ENCODE measurements around the gene CTNNA3.

CTNNA3 gene

DNA sequence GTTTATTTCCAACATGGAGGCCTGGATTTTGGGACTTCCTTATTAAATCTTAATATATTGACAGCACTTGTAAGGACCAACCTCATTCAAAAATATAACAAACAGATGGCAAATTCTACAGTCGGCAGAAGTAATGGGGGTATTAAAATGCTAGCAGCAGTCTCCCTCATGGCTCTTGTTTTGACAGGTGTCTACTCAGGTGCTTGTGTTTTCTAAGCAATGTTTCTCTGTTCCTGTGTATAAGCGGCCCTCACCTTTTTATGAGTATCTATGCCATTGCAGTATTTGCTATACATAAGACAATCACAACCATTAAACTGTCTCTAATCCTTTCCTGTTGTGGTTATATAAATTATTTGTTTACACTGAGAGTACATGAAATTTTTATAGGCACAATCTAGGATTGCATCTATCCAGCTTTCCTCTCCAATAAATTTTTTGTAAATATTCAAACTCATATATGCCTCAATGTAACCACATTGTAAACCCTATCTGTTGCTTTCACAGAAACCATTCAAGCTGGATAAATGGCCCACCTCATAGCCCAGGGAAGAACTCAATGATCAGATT lies 835.5 kb downstream of the CTNNA3 start:
- Histone ChIP-seq H3K4me2 (ENCODE audit: low read depth, low read length, poor library complexity, severe bottlenecking) (no peak overlapping the region), H3K9ac (ENCODE audit: low read length) (no peak overlapping the region), H3K36me3 (ENCODE audit: low read length) (no peaks in the 10 kb centered on the region), H3K9me3 (ENCODE audit: insufficient read depth, low read length) (no peaks in the 10 kb centered on the region), H2AFZ (ENCODE audit: low read depth, low read length, severe bottlenecking) (no peak overlapping the region), H3K4me3 (ENCODE audit: insufficient read depth, low read length, poor library complexity, severe bottlenecking) (no peak overlapping the region), H4K20me1 (ENCODE audit: low read depth, low read length) (no peaks in the 10 kb centered on the region), H3K79me2 (ENCODE audit: insufficient read depth, low read length) (no peaks in the 10 kb centered on the region), H3K27me3 (ENCODE audit: low read length) (no peaks in the 10 kb centered on the region), H3F3A (ENCODE audit: insufficient read depth) (no peaks in the 10 kb centered on the region), H3K27ac (ENCODE audit: low read depth, low read length) (no peak overlapping the region), H3K9me2 (replicated peaks; ENCODE audit: insufficient read depth, low read length) (no peaks in the 10 kb centered on the region)
- TF ChIP-seq EZH2phosphoT487 (conservative IDR thresholded peaks at IDR 0.05; ENCODE audit: low read length), result no peak
- TF ChIP-seq, protein P1, sequence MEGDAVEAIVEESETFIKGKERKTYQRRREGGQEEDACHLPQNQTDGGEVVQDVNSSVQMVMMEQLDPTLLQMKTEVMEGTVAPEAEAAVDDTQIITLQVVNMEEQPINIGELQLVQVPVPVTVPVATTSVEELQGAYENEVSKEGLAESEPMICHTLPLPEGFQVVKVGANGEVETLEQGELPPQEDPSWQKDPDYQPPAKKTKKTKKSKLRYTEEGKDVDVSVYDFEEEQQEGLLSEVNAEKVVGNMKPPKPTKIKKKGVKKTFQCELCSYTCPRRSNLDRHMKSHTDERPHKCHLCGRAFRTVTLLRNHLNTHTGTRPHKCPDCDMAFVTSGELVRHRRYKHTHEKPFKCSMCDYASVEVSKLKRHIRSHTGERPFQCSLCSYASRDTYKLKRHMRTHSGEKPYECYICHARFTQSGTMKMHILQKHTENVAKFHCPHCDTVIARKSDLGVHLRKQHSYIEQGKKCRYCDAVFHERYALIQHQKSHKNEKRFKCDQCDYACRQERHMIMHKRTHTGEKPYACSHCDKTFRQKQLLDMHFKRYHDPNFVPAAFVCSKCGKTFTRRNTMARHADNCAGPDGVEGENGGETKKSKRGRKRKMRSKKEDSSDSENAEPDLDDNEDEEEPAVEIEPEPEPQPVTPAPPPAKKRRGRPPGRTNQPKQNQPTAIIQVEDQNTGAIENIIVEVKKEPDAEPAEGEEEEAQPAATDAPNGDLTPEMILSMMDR (IDR thresholded peaks at IDR 0.05; ENCODE audit: insufficient read depth, low read length, poor library complexity, severe bottlenecking), result no peak

DNA sequence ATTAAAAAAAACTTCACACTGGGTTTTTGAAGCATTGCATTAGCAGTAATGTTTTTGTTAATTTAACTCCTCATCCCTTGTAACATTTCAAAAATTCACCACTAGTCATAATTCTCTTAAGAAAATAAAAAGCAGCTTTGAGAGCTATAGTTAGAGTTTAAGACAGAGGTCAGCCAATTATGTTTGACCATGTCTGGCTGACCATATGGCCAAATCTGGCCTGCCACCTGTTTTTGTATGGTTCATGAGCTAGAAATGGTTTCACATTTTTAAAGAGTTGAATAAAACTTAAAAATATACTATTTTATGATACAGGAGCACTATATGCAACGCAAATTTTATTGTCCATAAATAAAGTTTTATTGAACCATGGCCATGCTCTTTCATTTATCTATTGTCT lies 843.2 kb downstream of the CTNNA3 start:
- H3K36me3 ChIP-seq (ENCODE audit: low read length), result no peaks in the 10 kb centered on the region
- no peak for TF ChIP-seq EZH2phosphoT487 (conservative IDR thresholded peaks at IDR 0.05; ENCODE audit: low read length)
- TF ChIP-seq, protein P1 (IDR thresholded peaks at IDR 0.05; ENCODE audit: insufficient read depth, low read length, poor library complexity, severe bottlenecking), result no peak
- H3F3A ChIP-seq (ENCODE audit: insufficient read depth), result no peaks in the 10 kb centered on the region

DNA sequence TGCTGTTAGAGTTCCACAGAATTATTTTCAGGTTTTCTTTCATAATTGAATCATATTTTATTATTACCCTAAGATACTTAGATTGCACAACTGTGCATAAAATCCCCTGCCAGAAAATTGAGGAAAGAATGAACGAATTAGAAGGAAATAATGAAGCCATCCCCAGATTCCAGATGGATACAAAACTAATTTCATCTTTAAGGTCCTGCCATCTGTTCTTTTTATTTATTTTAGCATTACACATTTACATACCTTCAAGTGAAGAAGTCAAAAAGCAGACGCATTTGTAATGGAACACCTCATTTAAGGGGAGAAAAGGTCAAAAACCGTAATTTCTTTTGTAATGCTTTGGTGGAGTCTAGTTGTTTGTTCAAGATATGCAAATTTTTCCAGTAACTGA lies 847.1 kb downstream of the CTNNA3 start:
- Histone ChIP-seq H3K9me2 (replicated peaks; ENCODE audit: insufficient read depth, low read length) (no peaks in the 10 kb centered on the region), H3K9ac (ENCODE audit: low read length) (no peak overlapping the region), H3K79me2 (ENCODE audit: insufficient read depth, low read length) (no peaks in the 10 kb centered on the region), H3K36me3 (ENCODE audit: low read length) (no peaks in the 10 kb centered on the region), H2AFZ (ENCODE audit: low read depth, low read length, severe bottlenecking) (no peak overlapping the region), H3K9me3 (ENCODE audit: insufficient read depth, low read length) (no peaks in the 10 kb centered on the region), H3K4me2 (ENCODE audit: low read depth, low read length, poor library complexity, severe bottlenecking) (no peak overlapping the region), H3K4me3 (ENCODE audit: insufficient read depth, low read length, poor library complexity, severe bottlenecking) (no peak overlapping the region), H4K20me1 (ENCODE audit: low read depth, low read length) (no peaks in the 10 kb centered on the region), H3K27me3 (ENCODE audit: low read length) (no peaks in the 10 kb centered on the region), H3F3A (ENCODE audit: insufficient read depth) (no peaks in the 10 kb centered on the region), H3K27ac (ENCODE audit: low read depth, low read length) (no peak overlapping the region)
- TF ChIP-seq, protein P1 (IDR thresholded peaks at IDR 0.05; ENCODE audit: insufficient read depth, low read length, poor library complexity, severe bottlenecking), result no peak
- TF ChIP-seq EZH2phosphoT487 (conservative IDR thresholded peaks at IDR 0.05; ENCODE audit: low read length), result no peak

More for the DNA sequence above, 843.2 kb downstream of the CTNNA3 start:
- Histone ChIP-seq H3K9me3 (ENCODE audit: insufficient read depth, low read length) (no peaks in the 10 kb centered on the region), H2AFZ (ENCODE audit: low read depth, low read length, severe bottlenecking) (no peak overlapping the region), H4K20me1 (ENCODE audit: low read depth, low read length) (no peaks in the 10 kb centered on the region), H3K79me2 (ENCODE audit: insufficient read depth, low read length) (no peaks in the 10 kb centered on the region), H3K9ac (ENCODE audit: low read length) (no peak overlapping the region), H3K27me3 (ENCODE audit: low read length) (no peaks in the 10 kb centered on the region), H3K4me2 (ENCODE audit: low read depth, low read length, poor library complexity, severe bottlenecking) (no peak overlapping the region), H3K9me2 (replicated peaks; ENCODE audit: insufficient read depth, low read length) (no peaks in the 10 kb centered on the region), H3K4me3 (ENCODE audit: insufficient read depth, low read length, poor library complexity, severe bottlenecking) (no peak overlapping the region), H3K27ac (ENCODE audit: low read depth, low read length) (no peak overlapping the region)
